HL-60/S4 treated with phorbol 12-myristate 13-acetate at 8.2 ng/mL for 4 days and 3 days (cell line): ENCODE data around the gene CARHSP1.
"Not testable (repeated sequence)": the region's sequence is repeated elsewhere in the genome, so short reads cannot be mapped to it uniquely, and the experiment has no call there.

Experiments
- in situ Hi-C: fragments of 300-500 bp; cut with MboI; formaldehyde crosslinking; loops from 2 replicates; pipeline ENCODE4 v1.15.0; 2022; ENCODE audit warnings: low sequenced_read_pairs

CARHSP1 gene

GRCh38 chr16:8804313-8804712, 64.5 kb downstream of the CARHSP1 start:
- in situ Hi-C loops = no loop called here

DNA sequence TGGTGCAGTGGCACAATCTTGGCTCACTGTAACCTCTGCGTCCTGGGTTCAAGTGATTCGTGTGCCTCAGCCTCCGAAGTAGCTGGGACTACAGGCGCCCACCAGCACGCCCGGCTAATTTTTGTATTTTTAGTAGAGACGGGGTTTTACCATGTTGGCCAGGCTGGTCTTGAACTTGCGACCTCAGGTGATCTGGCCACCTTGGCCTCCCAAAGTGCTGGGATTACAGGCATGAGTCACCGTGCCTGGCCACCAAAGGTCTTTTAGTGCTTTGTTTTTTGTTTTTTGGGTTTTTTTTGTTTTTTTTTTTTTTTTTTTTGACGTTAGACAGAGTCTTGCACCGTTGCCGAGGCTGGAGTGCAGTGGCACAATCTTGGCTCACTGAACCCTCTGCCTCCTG, 65.1 kb downstream of the CARHSP1 start:
- in situ Hi-C loops = not testable (repeated sequence)
